GM18511 (cell line): ENCODE measurements around the gene KCNMA1.
"Not testable (repeated sequence)": the region's sequence is repeated elsewhere in the genome, so short reads cannot be mapped to it uniquely, and the experiment has no call there.

ENCODE experiments used
- ATAC-seq: cut with Tn5 transposase; IDR thresholded peaks from one replicate; pipeline ENCODE4 v1.9.1; 2021; ENCODE audit warnings: mild to moderate bottlenecking, moderate library complexity; ENCODE audit not compliant: unreplicated experiment

The KCNMA1 gene

GRCh38 chr10:77664696-77665095 is 27.1 kb upstream of the KCNMA1 start:
- no peak for ATAC-seq

DNA sequence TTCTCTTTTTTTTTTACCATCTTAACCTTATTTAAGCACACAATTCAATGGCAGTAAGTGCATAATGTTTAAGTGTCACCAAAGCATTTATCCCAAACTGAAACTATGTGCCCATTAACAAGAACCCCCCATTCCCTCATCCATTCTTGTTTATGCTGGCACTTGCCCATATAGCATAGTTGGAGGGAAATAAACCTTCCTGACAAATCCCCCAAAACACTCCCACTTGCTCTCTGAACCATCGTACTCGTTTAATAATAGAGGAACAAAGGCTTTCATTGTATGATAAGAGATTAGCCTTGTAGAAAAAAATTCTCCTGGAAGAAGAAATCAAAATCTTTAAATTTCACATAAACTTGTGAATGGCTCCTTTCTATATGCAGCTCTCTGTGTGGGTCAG is 26.4 kb upstream of the KCNMA1 start:
- ATAC-seq: no peak

- no peak for ATAC-seq
These were observed 24.1 kb upstream of the KCNMA1 start for GRCh38 chr10:77661674-77662073.

DNA sequence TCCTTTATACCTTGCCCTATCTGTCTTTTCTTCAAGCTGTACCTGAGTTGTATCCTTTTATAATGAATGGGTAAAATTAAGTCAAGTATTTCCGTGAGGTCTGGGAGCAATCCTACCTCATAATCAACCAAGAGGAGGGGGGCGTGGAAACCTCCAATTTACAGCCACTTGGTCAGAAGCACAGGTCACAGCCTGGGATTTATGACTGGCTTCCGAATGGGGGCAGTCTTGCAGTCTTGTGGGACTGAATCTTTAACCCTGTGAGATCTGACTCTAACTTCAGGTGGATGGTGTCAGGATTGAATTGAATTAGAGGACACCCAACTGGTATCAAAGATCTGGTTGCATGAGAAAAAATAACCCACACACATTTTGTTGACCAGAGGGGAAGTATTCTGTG is 23.5 kb upstream of the KCNMA1 start:
- ATAC-seq: no peak

GRCh38 chr10:77659046-77659670 is 21.6 kb upstream of the KCNMA1 start:
- not testable (repeated sequence) for ATAC-seq

- ATAC-seq: no peak
These were observed 15.6 kb upstream of the KCNMA1 start for GRCh38 chr10:77653210-77653609.

DNA sequence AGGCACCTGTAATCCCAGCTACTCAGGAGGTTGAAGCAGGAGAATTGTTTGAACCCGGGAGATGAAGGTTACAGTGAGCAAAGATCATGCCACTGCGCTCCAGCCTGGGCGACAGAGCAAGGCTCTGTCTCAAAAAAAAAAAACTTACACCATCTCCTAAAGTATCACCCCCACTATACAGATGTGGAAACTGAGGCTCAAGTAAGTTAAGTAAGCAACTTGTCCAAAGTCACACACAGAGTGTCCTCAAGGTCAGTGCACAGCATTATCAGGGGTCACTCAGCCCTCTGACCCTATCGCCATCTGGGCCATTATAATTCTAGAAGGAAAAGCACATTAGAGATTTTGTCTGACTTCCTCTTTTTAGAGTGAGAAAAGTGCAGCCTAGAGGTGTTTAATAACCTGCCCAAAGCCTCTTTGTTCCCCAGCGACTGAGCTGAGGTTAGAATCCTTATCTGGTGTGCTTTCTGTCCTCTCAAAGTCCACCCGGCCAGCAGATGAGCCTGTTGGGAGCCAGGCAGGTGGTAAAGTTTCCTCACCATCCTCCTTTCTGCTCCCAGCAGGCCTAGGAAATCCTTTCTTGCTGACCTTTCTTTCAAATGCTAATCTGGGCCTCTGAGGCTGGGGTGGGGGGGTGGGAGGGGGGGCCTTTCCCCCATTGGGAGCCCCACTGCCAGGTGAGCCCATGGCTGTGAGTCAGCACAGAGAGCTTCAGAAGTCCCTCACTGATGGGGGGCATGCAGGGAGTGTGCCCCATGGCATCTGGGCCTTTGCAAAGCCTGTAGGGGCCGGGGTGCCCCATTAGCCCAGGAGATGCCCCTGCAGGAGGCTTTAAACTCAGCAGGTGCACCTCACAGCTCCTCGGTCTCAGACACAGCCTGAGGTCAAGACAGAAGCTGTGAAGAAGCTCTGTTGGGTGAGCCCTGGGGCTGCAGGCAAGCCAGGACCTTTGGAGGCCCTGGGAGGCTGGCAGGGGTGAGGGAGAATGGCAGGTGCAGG is 12.0 kb upstream of the KCNMA1 start:
- peak; percentile 75 for ATAC-seq

- ATAC-seq: no peak
These were observed 10.9 kb upstream of the KCNMA1 start for GRCh38 chr10:77648472-77648871.

DNA sequence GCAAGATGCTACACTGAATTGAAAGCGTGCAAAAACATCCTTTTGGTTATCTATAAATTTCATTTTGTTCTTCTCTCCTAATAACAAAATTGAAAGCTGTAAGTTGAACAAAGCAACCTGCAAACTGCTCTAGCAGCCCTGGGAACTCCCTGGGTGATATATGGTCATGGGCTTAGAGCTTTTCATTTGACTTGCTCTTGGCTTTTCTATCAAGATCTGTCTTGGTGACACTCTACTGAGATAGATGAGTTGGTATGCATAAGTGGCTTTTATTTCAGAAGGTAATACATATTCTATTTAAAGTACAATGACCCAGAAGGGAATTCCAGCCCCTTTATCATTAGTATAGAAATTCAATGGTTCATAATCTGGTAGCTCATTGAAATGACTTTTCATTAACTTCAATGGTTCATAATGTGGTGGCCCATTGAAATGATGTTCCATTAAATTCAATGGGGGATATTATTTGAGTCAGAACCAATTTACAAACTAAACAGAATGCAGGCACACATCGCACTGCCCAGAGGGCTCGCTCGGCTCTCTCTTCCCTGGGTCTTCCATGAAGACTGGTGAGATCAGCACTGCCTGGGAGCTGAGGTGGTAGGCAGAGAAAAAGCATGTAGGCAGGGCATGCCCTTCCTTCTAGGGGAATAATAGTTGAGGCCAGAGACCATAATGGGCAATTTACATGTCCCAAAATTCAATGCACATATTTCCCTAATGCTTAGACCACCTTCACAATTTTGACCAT is 10.1 kb upstream of the KCNMA1 start:
- ATAC-seq: no peak

DNA sequence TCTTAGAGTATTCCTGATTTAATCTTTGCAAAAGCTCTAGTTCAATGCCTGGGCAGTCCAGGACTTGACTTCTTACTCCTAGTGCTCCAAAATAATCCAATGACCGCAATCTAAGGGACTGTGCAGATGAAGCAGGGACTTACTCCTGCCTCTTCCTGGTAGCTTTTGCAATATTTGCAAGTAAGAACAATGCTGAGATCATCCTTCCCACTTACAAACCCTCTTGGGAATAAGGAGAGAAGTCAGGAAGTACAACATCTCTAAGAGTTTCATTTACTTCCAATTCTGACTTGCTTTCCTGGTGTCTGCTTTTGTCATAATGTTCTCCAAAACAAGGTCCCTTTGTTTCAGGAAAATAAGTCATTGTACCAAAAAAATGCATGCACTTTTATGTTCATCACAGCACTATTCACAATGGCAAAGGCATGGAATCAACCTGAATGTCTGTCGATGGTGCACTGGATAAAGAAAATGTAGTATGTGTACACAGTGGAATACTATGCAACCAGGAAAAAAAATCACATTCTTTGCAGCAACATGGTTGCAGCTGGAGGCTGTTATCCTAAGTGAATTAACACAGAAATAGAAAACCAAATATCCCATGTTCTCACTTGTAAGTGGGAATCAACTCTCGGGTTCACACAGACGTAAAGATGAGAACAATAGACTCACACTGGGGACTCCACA is 7.1 kb upstream of the KCNMA1 start:
- ATAC-seq: no peak

GRCh38 chr10:77643795-77644468 is 6.3 kb upstream of the KCNMA1 start:
- no peak for ATAC-seq

- no peak for ATAC-seq
These were observed 4.3 kb upstream of the KCNMA1 start for GRCh38 chr10:77641788-77642397.

- no peak for ATAC-seq
These were observed 3.7 kb upstream of the KCNMA1 start for GRCh38 chr10:77641344-77641743.

DNA sequence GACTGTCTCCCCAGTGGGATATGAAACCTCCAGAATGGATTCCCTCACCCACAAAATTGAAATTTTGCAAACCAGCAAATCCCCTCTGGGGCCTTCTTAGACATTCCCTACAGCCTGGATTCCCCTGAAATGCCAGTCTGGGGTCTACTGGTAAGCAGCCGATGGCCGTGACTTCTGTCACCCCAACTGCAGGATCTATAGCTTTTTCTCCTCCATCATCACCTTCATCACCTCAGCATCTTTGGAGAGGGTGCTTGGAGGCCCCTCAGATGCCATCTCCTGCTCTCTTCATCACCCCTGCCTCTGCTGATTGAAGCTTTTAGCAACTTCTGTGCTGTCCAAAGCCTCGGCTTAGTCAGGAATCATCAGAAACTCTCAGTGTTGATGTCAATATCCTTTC is 2.6 kb upstream of the KCNMA1 start:
- no peak for ATAC-seq

GRCh38 chr10:77639756-77640155 is 2.1 kb upstream of the KCNMA1 start:
- no peak for ATAC-seq

DNA sequence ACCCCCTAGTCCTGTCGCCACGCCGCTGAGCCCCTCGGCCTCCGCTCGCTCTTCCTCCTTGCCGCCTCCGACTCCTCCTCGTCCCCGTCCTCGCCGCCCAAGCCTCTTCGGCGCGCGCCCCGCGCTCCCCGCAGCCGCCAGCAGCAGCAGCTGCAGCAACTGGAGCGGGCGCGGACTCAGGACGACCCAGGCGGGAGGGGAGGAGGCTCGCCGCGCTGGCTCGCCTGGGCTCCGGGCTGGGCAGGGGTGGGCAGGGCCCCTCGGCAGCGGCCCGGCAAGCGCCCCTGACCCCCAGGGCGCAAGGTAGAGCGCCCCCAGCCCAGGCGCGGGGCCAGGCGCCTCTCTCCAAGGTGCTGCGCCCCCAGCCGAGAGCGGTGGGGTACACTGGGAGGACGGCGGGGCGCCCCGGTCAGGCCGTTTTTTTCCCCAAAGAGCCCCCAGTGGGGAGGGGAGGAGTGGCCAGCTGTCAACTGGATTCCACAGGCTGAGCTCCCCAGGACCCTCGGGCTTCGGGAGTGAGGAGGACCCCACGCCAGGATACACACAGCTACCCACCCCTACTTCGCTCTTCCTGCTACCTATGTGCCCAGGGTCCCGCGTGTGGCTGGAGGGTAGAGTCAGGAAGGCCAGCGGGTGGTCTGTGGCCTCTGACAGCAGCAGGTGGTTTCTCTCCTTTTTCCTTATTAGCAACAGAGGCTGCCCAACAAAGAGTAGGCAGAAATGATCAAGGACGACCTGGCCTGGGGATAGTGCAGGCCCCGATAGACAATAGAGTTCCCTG is 903 bp upstream of the KCNMA1 start:
- ATAC-seq: no peak

DNA sequence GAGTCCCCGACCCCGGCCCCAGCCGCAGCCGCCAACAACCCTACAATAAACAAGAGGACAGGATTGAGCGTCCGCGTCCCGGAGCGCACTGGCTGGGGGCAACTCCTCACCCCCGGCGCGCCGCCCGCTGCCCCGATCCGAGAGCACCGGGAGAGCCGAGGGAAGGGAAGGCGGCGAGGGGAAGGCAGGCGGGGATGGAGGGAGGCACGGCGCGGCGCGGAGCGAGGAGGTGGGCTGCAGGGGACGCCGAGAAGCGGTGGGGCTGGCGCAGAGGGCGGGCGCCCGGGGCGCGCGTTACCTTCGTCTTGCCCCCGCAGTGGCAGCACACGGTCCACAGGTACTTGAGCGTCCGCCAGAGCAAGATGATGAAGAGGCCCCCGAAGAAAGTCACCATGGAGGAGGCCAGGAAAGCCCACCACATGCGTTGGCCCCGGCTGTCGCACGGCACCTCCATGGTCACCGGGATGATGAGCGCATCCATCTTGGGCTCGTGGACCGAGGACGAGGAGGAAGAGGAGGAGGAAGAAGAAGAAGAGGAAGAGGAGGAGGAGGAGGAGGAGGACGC is 559 bp downstream of the KCNMA1 start:
- ATAC-seq: no peak

GRCh38 chr10:77636282-77636966 is 1.2 kb downstream of the KCNMA1 start:
- ATAC-seq: no peak
